H1 (cell line): ENCODE data around the gene COL2A1. TPM values are rescaled to one million over a fixed set of nuclear protein-coding genes. Genes with fewer than 3 reads are reported as not detected.

Experiments
- CTCF ChIA-PET: fragments of 300-600 bp; sonication (Branson Sonifier 250); formaldehyde crosslinking; loops from one replicate; lab custom pipeline; 2021; ENCODE audit not compliant: partially characterized antibody; lab: Charles Lee
- POLR2A ChIA-PET: fragments of 300-600 bp; sonication (Branson Sonifier 250); formaldehyde crosslinking; loops from one replicate; lab custom pipeline; 2021; ENCODE audit warnings: inconsistent platforms; ENCODE audit not compliant: partially characterized antibody; lab: Charles Lee
- DNase-seq, 2 experiments: peaks; one replicate each; pipeline versions ENCODE4 v3.0.0 to v3.0.0-alpha.2; 2010 to 2022; ENCODE audit warnings: low spot score in 2 of 2, low read depth in 1 of 2, mixed read lengths in 1 of 2
- FAIRE-seq: peaks from 2 replicates; lab custom pipeline; 2011; peaks lifted over from hg19 to GRCh38; lab: Jason Lieb, UNC
- H2AFZ ChIP-seq: 2 replicates; pipeline ENCODE4 v1.8.1; 2012; ENCODE audit warnings: low read length, inconsistent platforms
- H2AK5ac ChIP-seq: 2 replicates; pipeline ENCODE4 v1.6.1; 2013; ENCODE audit warnings: low read depth, low read length
- H2BK120ac ChIP-seq: replicated peaks from 2 replicates; pipeline ENCODE3; 2013; ENCODE audit warnings: low read depth, low read length, inconsistent platforms
- H2BK12ac ChIP-seq: 2 replicates; pipeline ENCODE4 v1.6.1; 2013; ENCODE audit warnings: low read depth, low read length
- H2BK15ac ChIP-seq: 2 replicates; pipeline ENCODE4 v1.6.1; 2013; ENCODE audit warnings: low read length
- H2BK20ac ChIP-seq: 2 replicates; pipeline ENCODE4 v1.6.1; 2013; ENCODE audit warnings: low read length
- H2BK5ac ChIP-seq: 2 replicates; pipeline ENCODE4 v1.6.1; 2013; ENCODE audit warnings: low read depth, low read length
- H3K14ac ChIP-seq: 2 replicates; pipeline ENCODE4 v1.6.1; 2013; ENCODE audit warnings: inconsistent platforms; ENCODE audit not compliant: insufficient read length
- H3K18ac ChIP-seq: 2 replicates; pipeline ENCODE4 v1.6.1; 2013; ENCODE audit warnings: low read length; ENCODE audit errors: extremely low read depth
- H3K23ac ChIP-seq: 2 replicates; pipeline ENCODE4 v1.6.1; 2013; ENCODE audit warnings: inconsistent platforms; ENCODE audit not compliant: insufficient read length
- H3K23me2 ChIP-seq: 2 replicates; pipeline ENCODE4 v1.6.1; 2013; ENCODE audit warnings: low read depth, low read length
- H3K27ac ChIP-seq: 2 replicates; pipeline ENCODE4 v1.6.1; 2011; ENCODE audit warnings: low read depth, low read length, inconsistent platforms
- H3K27me3 ChIP-seq, 4 experiments: replicated peaks in 1 of 4; 1 replicate in 1 of 4; 2 replicates in 3 of 4; pipeline versions ENCODE4 v1.6.1 to v1.8.1; 2011 to 2013; ENCODE audit warnings: low read length in 3 of 4, mild to moderate bottlenecking in 3 of 4, inconsistent platforms in 2 of 4, mixed read lengths in 2 of 4, moderate library complexity in 1 of 4; ENCODE audit not compliant: control insufficient read depth in 3 of 4, insufficient read depth in 3 of 4; ENCODE audit errors: extremely low read depth in 1 of 4
- H3K36me3 ChIP-seq, 4 experiments: 2 replicates each; pipeline versions ENCODE4 v1.6.1 to v1.8.1; 2011 to 2013; ENCODE audit warnings: mild to moderate bottlenecking in 4 of 4, low read length in 3 of 4, moderate library complexity in 2 of 4, control low read depth in 1 of 4, inconsistent platforms in 1 of 4; ENCODE audit not compliant: insufficient read depth in 4 of 4, control insufficient read depth in 2 of 4
- H3K4ac ChIP-seq: replicated peaks from 2 replicates; pipeline ENCODE3; 2013; ENCODE audit warnings: low read length, low read depth, mixed read lengths, inconsistent platforms; ENCODE audit not compliant: insufficient read length
- H3K4me1 ChIP-seq, 4 experiments: replicated peaks in 1 of 4; 1 replicate in 1 of 4; 2 replicates in 3 of 4; pipeline versions ENCODE4 v1.6.1 to v1.8.1; 2011 to 2013; ENCODE audit warnings: low read length in 3 of 4, inconsistent platforms in 2 of 4, mixed read lengths in 1 of 4; ENCODE audit not compliant: insufficient read depth in 4 of 4, control insufficient read depth in 3 of 4
- H3K4me2 ChIP-seq, 2 experiments: 2 replicates each; pipeline versions ENCODE4 v1.6.1 to v1.8.1; 2011 to 2013; ENCODE audit warnings: low read depth in 2 of 2, low read length in 2 of 2, control low read depth in 1 of 2, inconsistent platforms in 1 of 2, mild to moderate bottlenecking in 1 of 2; ENCODE audit not compliant: insufficient read depth in 1 of 2
- H3K4me3 ChIP-seq, 4 experiments: fragments of 200-600, 300-600 bp in 1 of 4; sonication (generic), shearing (Covaris generic), sonication (Bioruptor Twin) in 1 of 4; 2 replicates each; pipeline versions ENCODE4 v1.5.1 to v1.8.1; 2011 to 2016; ENCODE audit warnings: low read length in 4 of 4, low read depth in 3 of 4, control low read depth in 2 of 4, inconsistent platforms in 2 of 4, mild to moderate bottlenecking in 2 of 4, mixed read lengths in 1 of 4, moderate library complexity in 1 of 4; ENCODE audit not compliant: insufficient read depth in 2 of 4; ENCODE audit errors: extremely low read depth in 1 of 4
- H3K56ac ChIP-seq: replicated peaks from 2 replicates; pipeline ENCODE3; 2013; ENCODE audit warnings: low read depth, mild to moderate bottlenecking, mixed read lengths, low read length, inconsistent platforms; ENCODE audit not compliant: insufficient read length
- H3K79me1 ChIP-seq: 2 replicates; pipeline ENCODE4 v1.6.1; 2013; ENCODE audit warnings: low read depth, low read length, control low read depth
- H3K79me2 ChIP-seq, 2 experiments: 2 replicates each; pipeline versions ENCODE4 v1.6.1 to v1.8.1; 2012 to 2013; ENCODE audit warnings: low read length in 2 of 2, mild to moderate bottlenecking in 2 of 2, inconsistent platforms in 1 of 2; ENCODE audit not compliant: insufficient read depth in 2 of 2, control insufficient read depth in 1 of 2
- H3K9ac ChIP-seq, 4 experiments: replicated peaks in 1 of 4; 1 replicate in 1 of 4; 2 replicates in 3 of 4; pipeline versions ENCODE4 v1.6.1 to v1.8.1; 2011 to 2013; ENCODE audit warnings: low read depth in 3 of 4, low read length in 3 of 4, control low read depth in 2 of 4, mild to moderate bottlenecking in 2 of 4, moderate library complexity in 2 of 4, inconsistent platforms in 1 of 4; ENCODE audit errors: extremely low read depth in 1 of 4
- H3K9me3 ChIP-seq, 2 experiments: 2 replicates each; pipeline versions ENCODE4 v1.6.1 to v1.8.1; 2012 to 2013; ENCODE audit warnings: mild to moderate bottlenecking in 2 of 2, moderate library complexity in 2 of 2, control low read depth in 1 of 2, inconsistent platforms in 1 of 2, low read depth in 1 of 2, low read length in 1 of 2, mixed read lengths in 1 of 2; ENCODE audit not compliant: insufficient read depth in 2 of 2
- H4K20me1 ChIP-seq, 2 experiments: replicated peaks in 1 of 2; 2 replicates each; pipeline versions ENCODE3 to v1.8.1; 2011 to 2013; ENCODE audit warnings: inconsistent platforms in 2 of 2, low read length in 2 of 2, mild to moderate bottlenecking in 1 of 2; ENCODE audit not compliant: insufficient read depth in 2 of 2, control insufficient read depth in 1 of 2
- H4K5ac ChIP-seq: 2 replicates; pipeline ENCODE4 v1.6.1; 2013; ENCODE audit warnings: low read length, low read depth, mixed read lengths, inconsistent platforms; ENCODE audit not compliant: insufficient read length
- H4K8ac ChIP-seq: 2 replicates; pipeline ENCODE4 v1.8.0; 2013; ENCODE audit warnings: mild to moderate bottlenecking, moderate library complexity, low read length, inconsistent platforms; ENCODE audit not compliant: insufficient read depth; ENCODE audit errors: extremely low read depth
- H4K91ac ChIP-seq: replicated peaks from 2 replicates; pipeline ENCODE3; 2013; ENCODE audit warnings: low read length, mixed read lengths, inconsistent platforms; ENCODE audit not compliant: insufficient read length
- ASH2L ChIP-seq: fragments of 200-600, 300-600 bp; sonication (generic); IDR thresholded peaks from one replicate; pipeline ENCODE4 v1.7.1; 2017; ENCODE audit warnings: low read length
- BRCA1 ChIP-seq: IDR thresholded peaks from 2 replicates; pipeline ENCODE4 v1.6.1; 2012; ENCODE audit warnings: low read depth, low read length, improper control_type of control experiment
- CHD2 ChIP-seq: IDR thresholded peaks from 2 replicates; pipeline ENCODE4 v1.6.1; 2012; ENCODE audit warnings: low read length, improper control_type of control experiment
- EP300 ChIP-seq, 2 experiments: IDR thresholded peaks; 1 replicate in 1 of 2; 2 replicates in 1 of 2; pipeline ENCODE4 v1.6.1; 2011 to 2012; ENCODE audit warnings: low read depth in 2 of 2, low read length in 2 of 2, mild to moderate bottlenecking in 2 of 2, borderline replicate concordance in 1 of 2, inconsistent platforms in 1 of 2, moderate library complexity in 1 of 2
- RFX5 ChIP-seq: IDR thresholded peaks from 2 replicates; pipeline ENCODE4 v1.6.1; 2011; ENCODE audit warnings: low read depth, low read length, improper control_type of control experiment, borderline replicate concordance
- SP1 ChIP-seq: IDR thresholded peaks from 2 replicates; pipeline ENCODE4 v1.6.1; 2011; ENCODE audit warnings: low read depth, low read length
- SP4 ChIP-seq: IDR thresholded peaks from 2 replicates; pipeline ENCODE4 v1.6.1; 2012; ENCODE audit warnings: low read length, inconsistent platforms
- TCF12 ChIP-seq: IDR thresholded peaks from 2 replicates; pipeline ENCODE4 v1.6.1; 2011; ENCODE audit warnings: low read depth, mild to moderate bottlenecking, low read length
- ZNF274 ChIP-seq: IDR thresholded peaks from 2 replicates; pipeline ENCODE4 v1.7.0; 2012; ENCODE audit warnings: low read length, borderline replicate concordance; ENCODE audit errors: extremely low read depth
- WGBS, 2 experiments: shearing (Covaris generic) in 1 of 2; methylation state at CpG; one replicate each; pipeline versions ENCODE4 v1.1.6 to v1.1.7; 2013 to 2015; ENCODE audit warnings: low lambda C conversion rate in 2 of 2, mixed read lengths in 2 of 2, inconsistent platforms in 1 of 2, low coverage in 1 of 2, missing lambda C conversion rate in 1 of 2; ENCODE audit not compliant: insufficient replicate concordance in 2 of 2, insufficient coverage in 1 of 2, insufficient read length in 1 of 2; ENCODE audit errors: extremely low coverage in 1 of 2, missing lambda C conversion rate in 1 of 2; 5-methylcytosine and 5-hydroxymethylcytosine counted together
- polyA plus RNA-seq, 7 experiments: library from polyadenylated mRNA; depleted of rRNA in 3 of 7; stranded (reverse) in 5 of 7; unstranded in 2 of 7; fragments of >200 nt in 5 of 7; fragments of 200-250 nt in 2 of 7; gene quantifications; 1 replicate in 5 of 7; 2 replicates in 1 of 7; 4 replicates in 1 of 7; pipeline versions ENCODE4 v1.2.1 to v1.2.3, GENCODE V29; 2011 to 2013; ENCODE audit warnings: missing spikeins in 2 of 7, mixed read lengths in 2 of 7
- total RNA-seq: library from RNA; stranded (reverse); fragmentation: NEBNext Ultra II Directional; extraction: Animal tissue kit (Norgen Biotek cat#: 25700); gene quantifications from 2 replicates; pipeline ENCODE4 v1.2.1, GENCODE V29; 2021

Gene COL2A1
- total and polyA plus RNA-seq, 2 of the 8 experiments (the other 6 are each of a cell fraction or from before 2014, with no cell fraction given), result 4.2 to 14.6 TPM

GRCh38 chr12:47980197-47980596 is 24.1 kb downstream of the COL2A1 start:
- H3K56ac ChIP-seq, result no peak overlapping the region
- H2AK5ac ChIP-seq, result no peak overlapping the region
- no peak overlapping the region for H3K14ac ChIP-seq
- CTCF ChIA-PET, result interaction anchor here (0.6 to 4.2 kb wide), 5 partner anchors 11 to 82 kb away, joined by 3 to 22 read pairs (median 8); partner anchors contain the start of gene TMEM106C
- no peak overlapping the region for H2BK5ac ChIP-seq
- H3K18ac ChIP-seq, result no peak overlapping the region; the same call in 1 of the 2 replicates
- H2BK12ac ChIP-seq, result no peak overlapping the region
- no peaks in the 10 kb centered on the region for H3K23me2 ChIP-seq
- H4K8ac ChIP-seq, result no peak overlapping the region
- no peak overlapping the region for H3K27ac ChIP-seq
- DNase-seq (no peak), FAIRE-seq (no peak)
- no peak overlapping the region for H2BK20ac ChIP-seq
- POLR2A ChIA-PET, result interaction anchor here (0.5 kb wide), 1 partner anchor 12 kb away, joined by 5 read pairs; no protein-coding TSS in a partner anchor
- no peaks in the 10 kb centered on the region for H4K20me1 ChIP-seq
- H3K23ac ChIP-seq, result no peak overlapping the region
- H2BK120ac ChIP-seq, result no peak overlapping the region
- no peaks in the 10 kb centered on the region for H3K4me1 ChIP-seq
- no peak for TF ChIP-seq CHD2
- TF ChIP-seq ASH2L, result no peak
- TF ChIP-seq ZNF274, result no peak
- TF ChIP-seq BRCA1, result no peak
- TF ChIP-seq SP1, result no peak
- no peak for TF ChIP-seq TCF12
- TF ChIP-seq SP4, result no peak
- TF ChIP-seq EP300 (IDR thresholded peaks at IDR 0.05; ENCODE audit: borderline replicate concordance in 1 of 2, low read depth in 2 of 2, low read length in 2 of 2), result peak in 1 of 2 experiments; percentile 37; a peak in 1 of 3 replicates
- no peak for TF ChIP-seq RFX5
- H3K4me2 ChIP-seq, result no peak overlapping the region
- no peaks in the 10 kb centered on the region for H3K36me3 ChIP-seq
- H3K9ac ChIP-seq, result no peak overlapping the region
- no peak overlapping the region for H3K4ac ChIP-seq
- WGBS, 2 experiments, result 71% methylated on average over 6 of the region's 7 CpGs; no CpG with 5 or more reads in 1 of the 2 experiments
- no peak overlapping the region for H2BK15ac ChIP-seq
- no peak overlapping the region for H3K4me3 ChIP-seq
- H4K91ac ChIP-seq, result no peak overlapping the region
- H3K9me3 ChIP-seq, result no peaks in the 10 kb centered on the region
- no peak overlapping the region for H4K5ac ChIP-seq
- H3K79me1 ChIP-seq, result no peaks in the 10 kb centered on the region
- H2AFZ ChIP-seq, result no peak overlapping the region
- no peaks in the 10 kb centered on the region for H3K79me2 ChIP-seq
- no peaks in the 10 kb centered on the region for H3K27me3 ChIP-seq
